ENCODE data around the gene CYP26A1.

CYP26A1 gene

GRCh38 chr10:93032105-93032808 lies 41.4 kb upstream of the CYP26A1 start:
- H3K9ac ChIP-seq, result no peak overlapping the region
- H3K79me2 ChIP-seq, result no peaks in the 10 kb centered on the region
- H3K4me2 ChIP-seq (ENCODE audit: low read length), result no peak overlapping the region
- no peak overlapping the region for H3K27ac ChIP-seq
- no peak overlapping the region for H2AFZ ChIP-seq
- TF ChIP-seq CTCF (IDR thresholded peaks at IDR 0.05), result no peak
- H3K4me3 ChIP-seq (ENCODE audit: low read depth, low read length), result no peak overlapping the region
- no peaks in the 10 kb centered on the region for H3K27me3 ChIP-seq (ENCODE audit: control insufficient read depth, insufficient read depth, low read length)
- H3K4me1 ChIP-seq, result no peaks in the 10 kb centered on the region
- H3K36me3 ChIP-seq (ENCODE audit: control insufficient read depth, insufficient read depth, low read length), result no peaks in the 10 kb centered on the region
- no peaks in the 10 kb centered on the region for H3K9me3 ChIP-seq (ENCODE audit: control insufficient read depth, low read length)

GRCh38 chr10:93032809-93033137 lies 40.9 kb upstream of the CYP26A1 start:
- no peak overlapping the region for H2AFZ ChIP-seq
- no peaks in the 10 kb centered on the region for H3K36me3 ChIP-seq (ENCODE audit: control insufficient read depth, insufficient read depth, low read length)
- no peak overlapping the region for H3K4me3 ChIP-seq (ENCODE audit: low read depth, low read length)
- no peaks in the 10 kb centered on the region for H3K79me2 ChIP-seq
- H3K27ac ChIP-seq, result no peak overlapping the region
- H3K4me2 ChIP-seq (ENCODE audit: low read length), result no peak overlapping the region
- no peaks in the 10 kb centered on the region for H3K9me3 ChIP-seq (ENCODE audit: control insufficient read depth, low read length)
- H3K4me1 ChIP-seq, result no peaks in the 10 kb centered on the region
- no peak for TF ChIP-seq CTCF (IDR thresholded peaks at IDR 0.05)
- H3K27me3 ChIP-seq (ENCODE audit: control insufficient read depth, insufficient read depth, low read length), result no peaks in the 10 kb centered on the region
- H3K9ac ChIP-seq, result no peak overlapping the region

GRCh38 chr10:93034426-93034825 lies 39.3 kb upstream of the CYP26A1 start:
- H3K4me3 ChIP-seq (ENCODE audit: low read depth, low read length), result no peak overlapping the region
- no peaks in the 10 kb centered on the region for H3K36me3 ChIP-seq (ENCODE audit: control insufficient read depth, insufficient read depth, low read length)
- no peak overlapping the region for H3K4me2 ChIP-seq (ENCODE audit: low read length)
- no peaks in the 10 kb centered on the region for H3K79me2 ChIP-seq
- H3K4me1 ChIP-seq, result no peaks in the 10 kb centered on the region
- no peak overlapping the region for H2AFZ ChIP-seq
- H3K27me3 ChIP-seq (ENCODE audit: control insufficient read depth, insufficient read depth, low read length), result no peaks in the 10 kb centered on the region
- no peaks in the 10 kb centered on the region for H3K9me3 ChIP-seq (ENCODE audit: control insufficient read depth, low read length)
- no peak overlapping the region for H3K9ac ChIP-seq
- H3K27ac ChIP-seq, result no peak overlapping the region
- TF ChIP-seq CTCF (IDR thresholded peaks at IDR 0.05), result no peak

DNA sequence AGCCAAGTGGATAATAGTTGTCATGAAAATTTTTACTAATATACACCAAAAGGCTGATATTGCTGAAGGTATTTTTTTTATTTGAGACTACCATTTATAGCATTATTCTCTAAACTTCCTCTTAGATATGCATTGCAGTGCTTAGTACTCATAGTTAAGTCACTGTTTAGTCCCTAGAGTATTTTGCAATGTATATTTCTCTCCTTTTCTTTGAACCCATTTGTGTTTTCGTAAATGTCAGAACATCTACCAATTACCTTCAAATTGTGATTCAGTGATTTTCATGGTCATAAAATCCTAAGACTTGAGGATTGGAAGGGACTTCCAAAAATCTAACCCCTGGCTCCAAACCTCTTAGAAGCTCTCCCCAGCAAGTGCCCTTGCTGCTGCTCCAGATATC lies 34.6 kb upstream of the CYP26A1 start:
- Histone ChIP-seq H3K36me3 (ENCODE audit: control insufficient read depth, insufficient read depth, low read length) (no peaks in the 10 kb centered on the region), H3K4me3 (ENCODE audit: low read depth, low read length) (no peak overlapping the region), H3K27ac (no peak overlapping the region), H3K4me2 (ENCODE audit: low read length) (no peak overlapping the region), H3K9me3 (ENCODE audit: control insufficient read depth, low read length) (no peaks in the 10 kb centered on the region), H2AFZ (no peak overlapping the region), H3K4me1 (no peaks in the 10 kb centered on the region), H3K27me3 (ENCODE audit: control insufficient read depth, insufficient read depth, low read length) (no peaks in the 10 kb centered on the region), H3K79me2 (no peaks in the 10 kb centered on the region), H3K9ac (no peak overlapping the region)
- TF ChIP-seq CTCF (IDR thresholded peaks at IDR 0.05), result no peak

DNA sequence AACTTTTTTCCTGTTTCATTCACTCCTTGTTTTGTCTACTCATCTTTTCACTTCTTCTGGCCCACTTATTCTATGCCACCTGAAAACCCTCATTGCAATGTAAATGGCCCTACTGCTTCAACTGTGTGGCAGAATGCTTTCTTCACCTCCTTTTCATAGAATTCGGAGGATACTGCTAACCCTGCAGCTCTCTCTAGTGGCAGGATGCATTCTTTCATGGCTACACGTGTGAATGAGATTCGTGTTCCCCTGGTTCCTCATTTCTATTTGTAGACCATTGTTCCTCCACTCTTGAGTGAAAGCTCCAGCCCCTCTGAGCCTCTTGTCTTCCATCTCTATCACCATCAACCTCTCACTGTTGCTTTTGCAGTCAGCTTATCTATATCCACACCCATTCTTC lies 34.0 kb upstream of the CYP26A1 start:
- Histone ChIP-seq H3K9me3 (ENCODE audit: control insufficient read depth, low read length) (no peaks in the 10 kb centered on the region), H3K79me2 (no peaks in the 10 kb centered on the region), H3K4me2 (ENCODE audit: low read length) (no peak overlapping the region), H3K27me3 (ENCODE audit: control insufficient read depth, insufficient read depth, low read length) (no peaks in the 10 kb centered on the region), H2AFZ (no peak overlapping the region), H3K36me3 (ENCODE audit: control insufficient read depth, insufficient read depth, low read length) (no peaks in the 10 kb centered on the region), H3K4me3 (ENCODE audit: low read depth, low read length) (no peak overlapping the region), H3K27ac (no peak overlapping the region), H3K9ac (no peak overlapping the region), H3K4me1 (no peaks in the 10 kb centered on the region)
- TF ChIP-seq CTCF (IDR thresholded peaks at IDR 0.05), result no peak
